ENCODE results near the gene OAT. TPM values are rescaled to one million over a fixed set of nuclear protein-coding genes. Genes with fewer than 3 reads are reported as not detected.

OAT gene
- polyA plus RNA-seq, 1 of the 3 experiments (the other 2 are of a cell fraction), result 65.7 TPM

DNA sequence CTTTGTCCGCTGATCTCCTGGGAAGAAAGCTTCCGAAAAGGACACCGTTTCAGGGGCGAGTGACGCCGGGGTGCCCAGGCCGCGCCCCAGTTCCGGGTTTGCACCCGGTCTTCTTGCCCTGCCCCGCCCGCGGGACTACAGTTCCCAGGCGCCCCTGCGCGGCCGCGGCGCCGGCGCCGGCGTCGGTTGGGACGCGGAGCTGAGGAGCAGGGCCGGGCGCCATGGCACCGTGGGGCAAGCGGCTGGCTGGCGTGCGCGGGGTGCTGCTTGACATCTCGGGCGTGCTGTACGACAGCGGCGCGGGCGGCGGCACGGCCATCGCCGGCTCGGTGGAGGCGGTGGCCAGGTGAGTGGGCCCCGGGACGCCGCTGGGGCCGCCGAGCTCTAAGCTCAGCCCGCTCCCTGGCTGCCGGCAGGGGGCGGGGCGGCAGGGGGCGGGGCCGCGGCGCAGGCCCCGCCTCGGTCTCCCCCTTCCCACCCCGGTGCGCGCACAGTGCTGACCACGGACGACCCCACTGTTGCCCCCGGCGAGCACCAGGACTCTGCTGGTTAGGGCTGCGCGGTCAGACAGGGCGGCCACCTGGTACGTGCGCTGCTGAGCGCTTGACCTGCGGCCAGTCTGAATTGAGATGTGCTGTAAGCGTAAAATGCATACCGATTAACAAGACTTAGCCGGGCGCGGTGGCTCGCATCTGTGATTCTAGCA, 43.1 kb upstream of the OAT start, which contains the start of gene LHPP (continued):
- TF ChIP-seq NRF1 (IDR thresholded peaks at IDR 0.05; ENCODE audit: low read depth, low read length) (peak; percentile 69), MEF2A (IDR thresholded peaks at IDR 0.05; ENCODE audit: borderline replicate concordance, low read depth) (no peak), FOXM1 (IDR thresholded peaks at IDR 0.05; ENCODE audit: low read depth) (no peak), RXRA (IDR thresholded peaks at IDR 0.05; ENCODE audit: borderline replicate concordance, low read depth) (no peak), SMC3 (IDR thresholded peaks at IDR 0.05; ENCODE audit: low read depth, low read length) (no peak), POLR2AphosphoS5 (IDR thresholded peaks at IDR 0.05; ENCODE audit: low read depth, low read length) (peak; percentile 68), JUND (IDR thresholded peaks at IDR 0.05) (no peak)
- TF ChIP-seq, protein P1, sequence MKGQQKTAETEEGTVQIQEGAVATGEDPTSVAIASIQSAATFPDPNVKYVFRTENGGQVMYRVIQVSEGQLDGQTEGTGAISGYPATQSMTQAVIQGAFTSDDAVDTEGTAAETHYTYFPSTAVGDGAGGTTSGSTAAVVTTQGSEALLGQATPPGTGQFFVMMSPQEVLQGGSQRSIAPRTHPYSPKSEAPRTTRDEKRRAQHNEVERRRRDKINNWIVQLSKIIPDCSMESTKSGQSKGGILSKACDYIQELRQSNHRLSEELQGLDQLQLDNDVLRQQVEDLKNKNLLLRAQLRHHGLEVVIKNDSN (IDR thresholded peaks at IDR 0.05; ENCODE audit: borderline replicate concordance, low read depth), result no peak
- TF ChIP-seq, protein P2, sequence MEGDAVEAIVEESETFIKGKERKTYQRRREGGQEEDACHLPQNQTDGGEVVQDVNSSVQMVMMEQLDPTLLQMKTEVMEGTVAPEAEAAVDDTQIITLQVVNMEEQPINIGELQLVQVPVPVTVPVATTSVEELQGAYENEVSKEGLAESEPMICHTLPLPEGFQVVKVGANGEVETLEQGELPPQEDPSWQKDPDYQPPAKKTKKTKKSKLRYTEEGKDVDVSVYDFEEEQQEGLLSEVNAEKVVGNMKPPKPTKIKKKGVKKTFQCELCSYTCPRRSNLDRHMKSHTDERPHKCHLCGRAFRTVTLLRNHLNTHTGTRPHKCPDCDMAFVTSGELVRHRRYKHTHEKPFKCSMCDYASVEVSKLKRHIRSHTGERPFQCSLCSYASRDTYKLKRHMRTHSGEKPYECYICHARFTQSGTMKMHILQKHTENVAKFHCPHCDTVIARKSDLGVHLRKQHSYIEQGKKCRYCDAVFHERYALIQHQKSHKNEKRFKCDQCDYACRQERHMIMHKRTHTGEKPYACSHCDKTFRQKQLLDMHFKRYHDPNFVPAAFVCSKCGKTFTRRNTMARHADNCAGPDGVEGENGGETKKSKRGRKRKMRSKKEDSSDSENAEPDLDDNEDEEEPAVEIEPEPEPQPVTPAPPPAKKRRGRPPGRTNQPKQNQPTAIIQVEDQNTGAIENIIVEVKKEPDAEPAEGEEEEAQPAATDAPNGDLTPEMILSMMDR (IDR thresholded peaks at IDR 0.05), result 0 out of 2 replicates have a peak, but pooled peaks have one; percentile 25

DNA sequence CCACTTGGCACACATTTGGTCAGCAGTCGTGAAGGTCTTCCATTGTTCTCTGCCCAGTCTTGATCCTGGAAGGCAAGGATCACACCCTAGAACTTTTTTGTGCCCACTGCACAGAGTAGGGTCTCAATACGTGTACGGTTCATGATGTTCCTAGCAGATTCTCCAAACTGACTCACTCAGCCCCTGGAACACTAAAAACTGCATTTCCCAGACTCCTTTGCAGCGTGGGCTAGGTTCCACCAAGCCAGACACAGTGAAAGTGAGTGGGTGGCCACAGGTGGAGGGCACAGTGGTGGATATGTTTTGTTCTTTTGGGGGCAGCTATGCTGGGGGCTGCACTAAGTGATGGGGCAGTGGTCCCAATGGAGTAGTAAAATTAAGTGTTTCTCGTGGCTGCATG, 41.4 kb upstream of the OAT start:
- Histone ChIP-seq H3K79me2 (ENCODE audit: insufficient read depth) (peaks cover 4% of the 10 kb centered on the region; the same call in 1 of the 2 replicates), H3K27me3 (ENCODE audit: insufficient read depth) (peaks cover 2% of the 10 kb centered on the region; the same call in 1 of the 2 replicates), H3K4me3 (ENCODE audit: low read depth in 2 of 2, low read length in 1 of 2) (no peak overlapping the region), H3K9ac (no peak overlapping the region), H3F3A (replicated peaks; ENCODE audit: insufficient read depth) (no peaks in the 10 kb centered on the region), H3K36me3 (replicated peaks in 1 of 2; ENCODE audit: control insufficient read depth in 1 of 2, insufficient read depth in 2 of 2, low read length in 1 of 2) (no peaks in the 10 kb centered on the region), H3K27ac (ENCODE audit: low read depth in 2 of 2, low read length in 1 of 2) (no peak overlapping the region), H3K4me1 (ENCODE audit: control insufficient read depth in 1 of 2, insufficient read depth in 2 of 2, low read depth in 1 of 2, low read length in 1 of 2) (no peaks in the 10 kb centered on the region; a peak in 1 of 4 replicates), H2AFZ (ENCODE audit: low read depth) (no peak overlapping the region), H3K9me2 (no peaks in the 10 kb centered on the region), H3K4me2 (no peak overlapping the region), H3K9me3 (no peaks in the 10 kb centered on the region), H4K20me1 (ENCODE audit: insufficient read depth) (no peaks in the 10 kb centered on the region)
- TF ChIP-seq, protein P3, sequence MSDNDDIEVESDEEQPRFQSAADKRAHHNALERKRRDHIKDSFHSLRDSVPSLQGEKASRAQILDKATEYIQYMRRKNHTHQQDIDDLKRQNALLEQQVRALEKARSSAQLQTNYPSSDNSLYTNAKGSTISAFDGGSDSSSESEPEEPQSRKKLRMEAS (IDR thresholded peaks at IDR 0.05; ENCODE audit: low read depth), result no peak
- TF ChIP-seq MEF2A (IDR thresholded peaks at IDR 0.05; ENCODE audit: borderline replicate concordance, low read depth) (no peak), NRF1 (IDR thresholded peaks at IDR 0.05; ENCODE audit: low read depth, low read length) (no peak), RXRA (IDR thresholded peaks at IDR 0.05; ENCODE audit: borderline replicate concordance, low read depth) (no peak), FOXJ3 (CRISPR knock-in tag; IDR thresholded peaks at IDR 0.05) (no peak), GABPA (IDR thresholded peaks at IDR 0.05; ENCODE audit: low read depth) (no peak), TAF1 (IDR thresholded peaks at IDR 0.05; ENCODE audit: borderline replicate concordance, low read depth, low read length) (no peak), MXI1 (IDR thresholded peaks at IDR 0.05; ENCODE audit: low read depth, low read length) (no peak), FOXM1 (IDR thresholded peaks at IDR 0.05; ENCODE audit: low read depth) (no peak)
- POLR2A ChIA-PET, result interaction anchor here (0.9 kb wide), 1 partner anchor 10 kb away, joined by 3 read pairs; the partner anchor contains the start of gene NKX1-2
- CTCF ChIA-PET, result no interaction called here
- WGBS (ENCODE audit: low lambda C conversion rate), result 76% methylated on average over 4 of the region's 5 CpGs
- no peak for DNase-seq

Measured in SK-N-SH (cell line).